ENCODE measurements around the gene GUCY1B1. TPM values are rescaled to one million over a fixed set of nuclear protein-coding genes. Genes with fewer than 3 reads are reported as not detected.

Gene GUCY1B1
- total RNA-seq, 1 donor from 2014 or later: 0.32 TPM

DNA sequence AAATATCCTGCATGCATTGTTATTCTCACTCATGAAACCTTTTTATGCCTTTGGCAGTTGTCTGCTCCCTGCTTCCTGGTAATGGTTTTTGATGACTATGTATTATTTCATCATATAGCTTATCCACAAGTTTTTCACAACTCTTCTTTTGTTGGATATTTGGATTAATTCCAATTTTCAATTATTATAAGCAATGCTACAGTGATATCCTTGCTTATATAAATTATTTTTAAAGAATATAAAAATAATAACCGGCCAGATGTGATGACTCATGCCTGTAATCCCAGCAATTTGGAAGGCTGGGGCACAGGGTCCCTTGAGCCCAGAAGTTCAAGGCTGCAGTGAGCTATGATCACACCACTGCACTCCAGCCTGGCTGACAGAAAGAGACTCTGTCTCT is 60.2 kb downstream of the GUCY1B1 start:
- Mint-ChIP-seq H3K27ac (no peak overlapping the region), H3K36me3 (ENCODE audit: low read depth) (no peaks in the 10 kb centered on the region), H3K4me3 (ENCODE audit: low read depth) (no peak overlapping the region), H3K9me3 (no peaks in the 10 kb centered on the region), H3K4me1 (ENCODE audit: low read depth) (no peaks in the 10 kb centered on the region), H3K27me3 (ENCODE audit: low read depth) (no peaks in the 10 kb centered on the region)
- intact Hi-C loops (cut with micrococcal nuclease): no loop called here
- no peak for DNase-seq (ENCODE audit: low spot score)

DNA sequence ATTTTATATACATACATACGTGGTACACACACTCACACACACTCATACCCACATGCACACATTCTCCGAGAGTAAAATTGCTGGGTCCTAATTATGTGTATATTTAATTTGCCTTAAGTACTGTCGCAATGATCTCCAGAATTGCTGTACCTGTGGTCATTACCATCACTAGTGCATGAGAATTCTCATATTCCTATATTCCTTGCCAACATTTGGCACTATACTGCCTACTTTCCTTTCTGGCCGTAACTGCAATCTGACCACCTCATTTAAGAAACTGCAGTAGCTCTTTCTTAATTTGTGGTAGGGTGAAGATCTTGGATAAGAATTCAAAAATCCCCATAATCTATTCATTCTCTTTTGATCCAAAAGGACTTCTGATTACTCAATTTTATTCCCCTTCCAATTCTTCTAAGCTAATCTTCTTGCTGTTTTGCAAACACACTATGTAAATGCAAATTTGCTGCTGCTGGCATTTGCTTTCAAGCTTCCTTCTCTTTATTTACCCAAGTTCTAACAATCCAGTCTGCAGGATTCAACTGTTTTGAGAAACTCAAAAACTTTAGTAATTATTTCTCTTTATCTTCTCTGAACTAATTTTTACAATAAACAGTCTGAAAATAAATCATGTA is 62.2 kb downstream of the GUCY1B1 start:
- no peaks in the 10 kb centered on the region for H3K9me3 Mint-ChIP-seq
- H3K36me3 Mint-ChIP-seq (ENCODE audit: low read depth): no peaks in the 10 kb centered on the region
- no peak overlapping the region for H3K27ac Mint-ChIP-seq
- no peaks in the 10 kb centered on the region for H3K4me1 Mint-ChIP-seq (ENCODE audit: low read depth)
- DNase-seq (ENCODE audit: low spot score): no peak
- H3K27me3 Mint-ChIP-seq (ENCODE audit: low read depth): no peaks in the 10 kb centered on the region
- intact Hi-C loops (cut with micrococcal nuclease): no loop called here
- H3K4me3 Mint-ChIP-seq (ENCODE audit: low read depth): no peak overlapping the region

DNA sequence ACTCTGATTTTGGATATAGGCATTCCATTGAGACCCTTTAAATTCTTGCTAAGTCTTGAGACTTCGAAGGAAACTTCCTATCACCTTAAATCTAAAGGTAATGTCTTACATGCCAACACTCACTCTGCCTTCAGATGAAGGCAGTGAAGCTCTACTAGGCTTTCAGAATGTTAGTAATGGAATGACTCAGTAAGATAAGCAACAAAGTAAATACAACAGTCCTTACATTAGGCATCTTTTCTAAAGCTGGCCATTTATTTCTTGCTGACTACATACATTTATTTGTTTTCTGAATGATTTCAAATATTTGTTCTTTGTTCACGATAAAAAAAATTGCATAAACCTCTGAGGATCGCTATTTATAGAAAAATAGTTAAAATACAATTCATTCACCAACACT is 63.8 kb downstream of the GUCY1B1 start:
- H3K27me3 Mint-ChIP-seq (ENCODE audit: low read depth): no peaks in the 10 kb centered on the region
- no peaks in the 10 kb centered on the region for H3K36me3 Mint-ChIP-seq (ENCODE audit: low read depth)
- H3K4me1 Mint-ChIP-seq (ENCODE audit: low read depth): no peaks in the 10 kb centered on the region
- intact Hi-C loops (cut with micrococcal nuclease): no loop called here
- H3K27ac Mint-ChIP-seq: no peak overlapping the region
- no peak overlapping the region for H3K4me3 Mint-ChIP-seq (ENCODE audit: low read depth)
- no peak for DNase-seq (ENCODE audit: low spot score)
- H3K9me3 Mint-ChIP-seq: no peaks in the 10 kb centered on the region

DNA sequence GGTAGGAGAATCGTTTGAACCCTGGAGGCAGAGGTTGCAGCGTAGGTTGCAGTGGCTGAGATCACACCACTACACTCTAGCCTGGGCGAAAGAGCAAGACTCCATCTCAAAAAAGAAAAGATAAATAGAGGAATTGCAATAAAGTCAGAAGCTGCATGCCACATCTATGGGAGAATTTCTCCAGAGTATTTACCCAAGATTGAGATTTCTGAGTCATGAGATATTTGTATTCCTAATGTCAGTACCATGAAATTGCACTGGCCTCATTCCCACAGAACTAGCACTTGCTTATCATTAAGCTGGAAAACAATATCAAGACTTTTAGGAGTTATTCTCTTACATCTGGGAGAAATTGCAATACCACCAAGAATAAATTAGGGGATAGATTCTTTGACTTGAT is 69.8 kb downstream of the GUCY1B1 start:
- no peak overlapping the region for H3K4me3 Mint-ChIP-seq (ENCODE audit: low read depth)
- DNase-seq (ENCODE audit: low spot score): no peak
- no peak overlapping the region for H3K27ac Mint-ChIP-seq
- intact Hi-C loops (cut with micrococcal nuclease): no loop called here
- H3K4me1 Mint-ChIP-seq (ENCODE audit: low read depth): no peaks in the 10 kb centered on the region
- no peaks in the 10 kb centered on the region for H3K9me3 Mint-ChIP-seq
- H3K36me3 Mint-ChIP-seq (ENCODE audit: low read depth): no peaks in the 10 kb centered on the region
- H3K27me3 Mint-ChIP-seq (ENCODE audit: low read depth): no peaks in the 10 kb centered on the region

GRCh38 chr4:155832664-155833063 is 73.8 kb downstream of the GUCY1B1 start:
- H3K9me3 Mint-ChIP-seq: no peaks in the 10 kb centered on the region
- H3K36me3 Mint-ChIP-seq (ENCODE audit: low read depth): no peaks in the 10 kb centered on the region
- no peaks in the 10 kb centered on the region for H3K4me1 Mint-ChIP-seq (ENCODE audit: low read depth)
- DNase-seq (ENCODE audit: low spot score): no peak
- no peak overlapping the region for H3K27ac Mint-ChIP-seq
- intact Hi-C loops (cut with micrococcal nuclease): no loop called here
- no peak overlapping the region for H3K4me3 Mint-ChIP-seq (ENCODE audit: low read depth)
- H3K27me3 Mint-ChIP-seq (ENCODE audit: low read depth): no peaks in the 10 kb centered on the region

DNA sequence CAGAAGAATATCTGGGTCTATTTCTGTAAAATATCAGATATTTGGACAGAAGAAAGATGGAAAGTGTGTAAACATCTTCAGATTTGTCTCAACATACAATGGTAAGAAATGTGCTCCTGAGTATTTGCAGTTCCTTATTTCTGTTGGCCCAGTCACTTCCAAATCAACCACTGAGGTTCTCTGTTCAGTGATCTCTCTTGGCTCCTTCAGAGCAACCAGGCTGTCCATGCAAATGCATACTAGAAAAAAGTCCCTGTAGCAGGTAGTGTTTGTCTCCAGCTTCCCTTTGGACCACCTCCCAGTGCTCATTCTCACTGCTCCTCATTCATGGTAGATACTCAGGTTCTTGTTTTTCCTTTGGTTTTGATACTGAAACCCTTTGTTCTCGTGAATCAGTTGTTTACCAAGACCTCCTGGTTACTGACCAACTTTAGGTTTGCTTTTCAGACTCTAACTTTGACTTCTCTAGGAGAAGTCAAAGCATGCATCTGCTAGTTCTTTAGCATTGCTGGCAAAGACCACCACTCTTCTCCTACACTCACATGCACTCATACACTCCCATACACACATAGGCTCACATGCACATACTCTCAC is 78.5 kb downstream of the GUCY1B1 start:
- Mint-ChIP-seq H3K36me3 (ENCODE audit: low read depth) (no peaks in the 10 kb centered on the region), H3K4me3 (ENCODE audit: low read depth) (no peak overlapping the region), H3K27me3 (ENCODE audit: low read depth) (no peaks in the 10 kb centered on the region), H3K4me1 (ENCODE audit: low read depth) (no peaks in the 10 kb centered on the region), H3K27ac (no peak overlapping the region), H3K9me3 (no peaks in the 10 kb centered on the region)
- DNase-seq (ENCODE audit: low spot score): no peak
- intact Hi-C loops (cut with micrococcal nuclease): no loop called here

DNA sequence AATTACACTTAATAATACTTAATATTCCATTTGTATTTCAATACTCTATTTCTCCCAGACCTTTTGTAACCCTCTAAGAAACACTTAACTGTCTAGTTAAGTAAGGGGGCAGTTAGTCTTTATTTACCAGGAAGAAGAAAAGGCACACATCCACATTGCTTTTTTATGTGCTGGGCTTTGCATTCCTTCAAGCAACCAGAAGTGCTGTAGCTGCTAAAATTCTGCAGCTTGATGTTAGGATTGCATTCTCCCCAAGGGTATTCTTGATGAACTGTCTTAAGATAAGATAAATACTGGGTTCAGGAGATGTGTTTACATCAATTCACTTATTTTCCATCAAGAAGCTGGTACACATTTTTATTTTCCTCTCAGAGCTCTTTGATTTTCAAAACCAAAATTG is 83.3 kb downstream of the GUCY1B1 start:
- no peaks in the 10 kb centered on the region for H3K36me3 Mint-ChIP-seq (ENCODE audit: low read depth)
- no peaks in the 10 kb centered on the region for H3K9me3 Mint-ChIP-seq

DNA sequence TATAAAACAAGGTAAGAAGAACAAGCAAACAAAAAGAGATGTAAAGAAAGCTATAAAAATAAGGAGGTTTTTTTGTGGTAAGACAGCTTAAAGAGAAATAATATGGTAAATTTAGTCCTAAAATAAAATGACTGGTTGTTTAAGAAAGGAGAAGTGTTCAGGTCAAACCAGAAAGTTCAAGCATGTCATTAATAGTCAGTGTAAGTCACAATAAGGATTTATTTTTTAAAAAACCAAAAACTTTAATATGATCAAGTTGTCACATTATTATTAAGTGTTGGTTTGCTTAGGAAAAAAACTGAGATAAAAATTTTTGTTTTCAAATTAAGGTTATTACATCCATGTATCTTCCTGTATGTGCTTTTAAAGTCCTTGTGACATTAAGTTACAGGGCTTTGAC is 88.1 kb downstream of the GUCY1B1 start:
- Mint-ChIP-seq H3K27ac (no peak overlapping the region), H3K36me3 (ENCODE audit: low read depth) (no peaks in the 10 kb centered on the region), H3K27me3 (ENCODE audit: low read depth) (peaks cover 2% of the 10 kb centered on the region), H3K4me3 (ENCODE audit: low read depth) (no peak overlapping the region), H3K9me3 (no peaks in the 10 kb centered on the region), H3K4me1 (ENCODE audit: low read depth) (no peaks in the 10 kb centered on the region)
- intact Hi-C loops (cut with micrococcal nuclease): no loop called here
- DNase-seq (ENCODE audit: low spot score): no peak

More for the DNA sequence above, 83.3 kb downstream of the GUCY1B1 start:
- intact Hi-C loops (cut with micrococcal nuclease): no loop called here
- no peak overlapping the region for H3K4me3 Mint-ChIP-seq (ENCODE audit: low read depth)
- H3K27ac Mint-ChIP-seq: no peak overlapping the region
- H3K4me1 Mint-ChIP-seq (ENCODE audit: low read depth): no peaks in the 10 kb centered on the region
- H3K27me3 Mint-ChIP-seq (ENCODE audit: low read depth): peaks cover 2% of the 10 kb centered on the region
- no peak for DNase-seq (ENCODE audit: low spot score)

DNA sequence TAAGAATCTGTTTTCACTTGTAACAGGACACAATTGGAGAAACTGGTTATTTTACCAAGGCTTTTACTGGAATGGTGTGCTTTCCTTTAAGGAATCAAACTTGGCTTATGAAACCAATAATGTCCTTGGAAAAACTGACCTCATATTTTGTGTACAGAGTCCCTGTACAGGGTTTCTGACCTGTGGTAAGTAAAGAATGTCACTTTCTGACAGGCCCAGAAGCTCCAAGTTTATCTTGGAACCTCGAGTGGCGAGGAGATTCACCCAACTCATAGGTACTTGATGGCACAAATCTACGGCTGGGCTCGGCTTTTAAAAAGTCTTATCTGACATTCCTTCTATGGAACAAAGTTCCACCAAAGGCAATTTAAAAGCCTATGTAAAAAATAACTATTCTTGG is 90.2 kb downstream of the GUCY1B1 start:
- no peak overlapping the region for H3K4me3 Mint-ChIP-seq (ENCODE audit: low read depth)
- intact Hi-C loops (cut with micrococcal nuclease): no loop called here
- H3K27me3 Mint-ChIP-seq (ENCODE audit: low read depth): no peaks in the 10 kb centered on the region
- no peak overlapping the region for H3K27ac Mint-ChIP-seq
- no peak for DNase-seq (ENCODE audit: low spot score)
- H3K9me3 Mint-ChIP-seq: no peaks in the 10 kb centered on the region
- no peaks in the 10 kb centered on the region for H3K4me1 Mint-ChIP-seq (ENCODE audit: low read depth)
- H3K36me3 Mint-ChIP-seq (ENCODE audit: low read depth): no peaks in the 10 kb centered on the region

GRCh38 chr4:155853189-155853588 is 94.4 kb downstream of the GUCY1B1 start:
- H3K36me3 Mint-ChIP-seq (ENCODE audit: low read depth): no peaks in the 10 kb centered on the region

GRCh38 chr4:155854582-155855226 is 95.9 kb downstream of the GUCY1B1 start:
- no peaks in the 10 kb centered on the region for H3K36me3 Mint-ChIP-seq (ENCODE audit: low read depth)
- intact Hi-C loops (cut with micrococcal nuclease): no loop called here
- H3K9me3 Mint-ChIP-seq: no peaks in the 10 kb centered on the region
- H3K4me1 Mint-ChIP-seq (ENCODE audit: low read depth): no peaks in the 10 kb centered on the region
- DNase-seq (ENCODE audit: low spot score): no peak
- H3K4me3 Mint-ChIP-seq (ENCODE audit: low read depth): no peak overlapping the region
- H3K27me3 Mint-ChIP-seq (ENCODE audit: low read depth): no peaks in the 10 kb centered on the region
- H3K27ac Mint-ChIP-seq: no peak overlapping the region

More at GRCh38 chr4:155853189-155853588, 94.4 kb downstream of the GUCY1B1 start:
- Mint-ChIP-seq H3K9me3 (no peaks in the 10 kb centered on the region), H3K4me3 (ENCODE audit: low read depth) (no peak overlapping the region), H3K27me3 (ENCODE audit: low read depth) (no peaks in the 10 kb centered on the region), H3K4me1 (ENCODE audit: low read depth) (no peaks in the 10 kb centered on the region), H3K27ac (no peak overlapping the region)
- DNase-seq (ENCODE audit: low spot score): no peak
- intact Hi-C loops (cut with micrococcal nuclease): no loop called here

GRCh38 chr4:155855897-155856296 is 97.1 kb downstream of the GUCY1B1 start:
- Mint-ChIP-seq H3K9me3 (no peaks in the 10 kb centered on the region), H3K27ac (no peak overlapping the region), H3K4me3 (ENCODE audit: low read depth) (no peak overlapping the region), H3K36me3 (ENCODE audit: low read depth) (no peaks in the 10 kb centered on the region), H3K27me3 (ENCODE audit: low read depth) (no peaks in the 10 kb centered on the region), H3K4me1 (ENCODE audit: low read depth) (no peaks in the 10 kb centered on the region)
- no peak for DNase-seq (ENCODE audit: low spot score)
- intact Hi-C loops (cut with micrococcal nuclease): no loop called here

All from activated T-helper 2 cell treated with anti-CD3 and anti-CD28 coated beads, Interferon-gamma antibody, Interleukin-2, Interleukin-4, amounts not matched to agents 10 μg/mL and 5 μg/mL and 100 μg/mL, durations not matched to agents 14 hours and 24 hours and 36 hours (primary cell).